HepG2 (cell line): Measurements from ENCODE around the gene ZSCAN23. TPM values are rescaled to one million over a fixed set of nuclear protein-coding genes. Genes with fewer than 3 reads are reported as not detected.
A peak's percentile ranks its signal among the peaks of the same experiment; 100 is the strongest.

Source experiments
- ATAC-seq: fragments of 200-7000 bp; cut with Tn5 transposase; 3 replicates; pipeline ENCODE4 v1.9.1; 2020; ENCODE audit warnings: mild to moderate bottlenecking, moderate library complexity
- Bru-seq: library from RNA; stranded (reverse); fragments of 400-500 nt; gene quantifications from one replicate; lab custom pipeline; 2021; lab: Mats Ljungman, UMichigan
- BruChase-seq, 2 experiments: library from RNA; stranded (reverse); fragments of 400-500 nt; gene quantifications; one replicate each; lab custom pipeline; 2021; lab: Mats Ljungman, UMichigan
- BruUV-seq: library from RNA; stranded (reverse); fragments of 400-500 nt; replicated peaks from 2 replicates; lab custom pipeline; 2021; lab: Mats Ljungman, UMichigan
- CTCF ChIA-PET: fragments of 300-600 bp; formaldehyde crosslinking; extraction: SDS; loops from one replicate; lab custom pipeline; 2021; ENCODE audit warnings: low total read pairs, inconsistent platforms, low intra/inter-chr PET ratio; lab: Yijun Ruan, JAX
- POLR2A ChIA-PET: fragments of 350-600 bp; sonication (Branson Sonifier 250); formaldehyde crosslinking; loops from one replicate; lab custom pipeline; 2020; ENCODE audit warnings: antibody characterized with exemption, inconsistent platforms; lab: Yijun Ruan, JAX
- DNase-seq: peaks from one replicate; pipeline ENCODE4 v3.0.0-alpha.2; 2015; ENCODE audit warnings: low spot score
- FAIRE-seq: peaks from 3 replicates; lab custom pipeline; 2011; peaks lifted over from hg19 to GRCh38; lab: Jason Lieb, UNC
- H2AFZ ChIP-seq: one replicate; pipeline ENCODE4 v1.6.1; 2011; ENCODE audit warnings: low read length, inconsistent platforms
- H3K27ac ChIP-seq: fragments of 300-600 bp; 3 replicates; pipeline ENCODE4 v1.8.0; 2011; ENCODE audit warnings: mixed run types, mild to moderate bottlenecking, mixed read lengths, low read length, inconsistent platforms; ENCODE audit not compliant: insufficient read depth; ENCODE audit errors: extremely low read length
- H3K27me3 ChIP-seq, 2 experiments: fragments of 200-600 bp in 1 of 2; 2 replicates in 1 of 2; 3 replicates in 1 of 2; pipeline versions ENCODE4 v1.6.0 to v1.8.0; 2011; ENCODE audit warnings: low read length in 2 of 2, mild to moderate bottlenecking in 2 of 2, moderate library complexity in 2 of 2, inconsistent platforms in 1 of 2; ENCODE audit not compliant: insufficient read depth in 2 of 2, control insufficient read depth in 1 of 2
- H3K36me3 ChIP-seq, 2 experiments: fragments of 200-600 bp in 1 of 2; replicated peaks in 1 of 2; 2 replicates in 1 of 2; 3 replicates in 1 of 2; pipeline versions ENCODE4 v1.5.1 to v1.8.0; 2011; ENCODE audit warnings: low read length in 2 of 2, inconsistent platforms in 1 of 2; ENCODE audit not compliant: insufficient read depth in 2 of 2, control insufficient read depth in 1 of 2
- H3K4me1 ChIP-seq: 2 replicates; pipeline ENCODE4 v1.5.1; 2012; ENCODE audit warnings: low read length, inconsistent platforms; ENCODE audit not compliant: insufficient read depth
- H3K4me2 ChIP-seq: 2 replicates; pipeline ENCODE4 v1.6.0; 2011; ENCODE audit warnings: low read depth, low read length, inconsistent platforms
- H3K4me3 ChIP-seq, 3 experiments: fragments of 200-600 bp in 1 of 3; sonication (generic), shearing (Covaris generic) in 1 of 3; replicated peaks in 1 of 3; 2 replicates each; pipeline ENCODE4 v1.5.1; 2011 to 2016; ENCODE audit warnings: low read length in 3 of 3, inconsistent platforms in 2 of 3, low read depth in 2 of 3, mild to moderate bottlenecking in 2 of 3, control low read depth in 1 of 3, mixed read lengths in 1 of 3; ENCODE audit not compliant: insufficient read depth in 1 of 3
- H3K79me2 ChIP-seq: one replicate; pipeline ENCODE4 v1.6.1; 2011; ENCODE audit warnings: low read length, inconsistent platforms; ENCODE audit not compliant: insufficient read depth
- H3K9ac ChIP-seq: 2 replicates; pipeline ENCODE4 v1.6.0; 2011; ENCODE audit warnings: mild to moderate bottlenecking, low read depth, low read length, inconsistent platforms; ENCODE audit not compliant: insufficient read depth
- H3K9me3 ChIP-seq: 2 replicates; pipeline ENCODE4 v1.5.1; 2012; ENCODE audit warnings: mild to moderate bottlenecking, low read length
- H4K20me1 ChIP-seq: 2 replicates; pipeline ENCODE4 v1.6.0; 2011; ENCODE audit warnings: inconsistent platforms, mild to moderate bottlenecking, low read length, moderate library complexity; ENCODE audit not compliant: insufficient read depth
- HNF4G ChIP-seq, 2 experiments: sonication (generic) in 1 of 2; formaldehyde crosslinking in 1 of 2; IDR thresholded peaks; 2 replicates each; pipeline versions ENCODE4 v1.4.0 to v1.6.1; 2011 to 2020; ENCODE audit warnings: borderline replicate concordance in 2 of 2, low read depth in 2 of 2, mild to moderate bottlenecking in 2 of 2, low read length in 1 of 2, missing genetic modification reagents in 1 of 2, moderate library complexity in 1 of 2
- whole genome bisulfite sequencing: methylation state at CpG from one replicate; pipeline ENCODE4 v1.1.6; 2017; ENCODE audit warnings: low lambda C conversion rate; 5-methylcytosine and 5-hydroxymethylcytosine counted together
- in situ Hi-C: cut with HindIII; loops from 2 replicates; pipeline ENCODE4 v1.10.0; 2017; ENCODE audit warnings: low pct_unique_long_range_greater_than_20kb; ENCODE audit not compliant: extremely low pct_ligation_motif_present
- intact Hi-C: fragments of 100-400 bp; cut with micrococcal nuclease; formaldehyde crosslinking; loops from one replicate; pipeline ENCODE4 v1.10.0; 2022; ENCODE audit not compliant: unreplicated experiment
- long read RNA-seq, 2 experiments: library from RNA in 1 of 2; library from polyadenylated mRNA in 1 of 2; stranded (forward) in 1 of 2; unstranded in 1 of 2; transcript quantifications; one replicate each; pipeline ENCODE4 v2.0.0, GENCODE V29; 2019 to 2022
- polyA minus RNA-seq, 3 experiments: library from RNA; depleted of rRNA, polyadenylated mRNA; stranded (reverse); fragments of >200 nt; gene quantifications; 2 replicates each; pipeline ENCODE4 v1.2.3, GENCODE V29; 2011; ENCODE audit warnings: low replicate concordance in 1 of 3
- polyA plus RNA-seq, 8 experiments: library from polyadenylated mRNA; depleted of rRNA in 3 of 8; stranded (reverse) in 7 of 8; unstranded in 1 of 8; fragments of >200 nt; fragmentation: Illumina TruSeq in 4 of 8; extraction: Trizol in 4 of 8; gene quantifications; 2 replicates each; pipeline versions ENCODE4 v1.2.1 to v1.2.3, GENCODE V29; 2011 to 2016; ENCODE audit warnings: low read depth in 4 of 8, missing spikeins in 1 of 8, mixed read lengths in 1 of 8; ENCODE audit not compliant: insufficient read depth in 1 of 8
- total RNA-seq, 5 experiments: library from RNA; depleted of rRNA; stranded (reverse); fragments of >200 nt; fragmentation: Illumina TruSeq; extraction: Trizol; gene quantifications; 2 replicates each; pipeline ENCODE4 v1.2.3, GENCODE V29; 2016; ENCODE audit warnings: low read depth in 1 of 5
- TF ChIP-seq, protein P1 (sequence below): sonication (generic); formaldehyde crosslinking; IDR thresholded peaks from 2 replicates; pipeline ENCODE4 v1.5.1; 2020; ENCODE audit warnings: missing genetic modification reagents, mild to moderate bottlenecking, borderline replicate concordance
- TF ChIP-seq, protein P2 (sequence below): IDR thresholded peaks from 2 replicates; pipeline ENCODE4 v1.4.0; 2020; ENCODE audit warnings: mild to moderate bottlenecking, missing genetic modification reagents
- TF ChIP-seq, protein P3 (sequence below): IDR thresholded peaks from 2 replicates; pipeline ENCODE4 v1.6.1; 2016; ENCODE audit warnings: low read depth, missing genetic modification reagents, missing compliant biosample characterization

Gene ZSCAN23
- total RNA-seq (2016; rRNA removed; fragmentation: Illumina TruSeq; extraction: Trizol) (0.91 and 1.2 TPM in 2 replicates), polyA plus RNA-seq (2011; rRNA removed) (0.29 and 0.35 TPM in 2 replicates), polyA minus RNA-seq (2011; rRNA and poly(A)+ RNA removed; ENCODE audit: low replicate concordance) (0.52 TPM in 1 of 2 replicates, not detected in the other), Bru-seq, nascent RNA (percentile 50 among the genes with signal in this experiment), BruChase-seq, experiment 1, labeled RNA remaining after a 6-hour chase (percentile 38 among the genes with signal in this experiment), BruChase-seq, experiment 2, labeled RNA remaining after a 2-hour chase (percentile 47 among the genes with signal in this experiment)
- total RNA-seq (2016; cell fraction: cytosol; rRNA removed; fragmentation: Illumina TruSeq; extraction: Trizol; ENCODE audit: low read depth), result not detected in 2 replicates
- 0.86 and 1.2 TPM in 2 replicates for total RNA-seq (2016; cell fraction: insoluble cytoplasmic fraction; rRNA removed; fragmentation: Illumina TruSeq; extraction: Trizol)
- total RNA-seq (2016; cell fraction: membrane; rRNA removed; fragmentation: Illumina TruSeq; extraction: Trizol), result 0.71 and 0.79 TPM in 2 replicates
- 4.0 and 4.2 TPM in 2 replicates for total RNA-seq (2016; cell fraction: nucleus; rRNA removed; fragmentation: Illumina TruSeq; extraction: Trizol)
- polyA plus RNA-seq (2011; cell fraction: cytosol; rRNA removed), result 0.05 and 0.21 TPM in 2 replicates
- polyA plus RNA-seq (2011; cell fraction: nucleus; rRNA removed), result 0.53 and 1.4 TPM in 2 replicates
- 0.27 and 0.76 TPM in 2 replicates for polyA plus RNA-seq (2012)
- polyA plus RNA-seq (2016; cell fraction: cytosol; fragmentation: Illumina TruSeq; extraction: Trizol; ENCODE audit: low read depth), result not detected in 2 replicates
- polyA plus RNA-seq (2016; cell fraction: insoluble cytoplasmic fraction; fragmentation: Illumina TruSeq; extraction: Trizol; ENCODE audit: low read depth), result 0.39 and 0.53 TPM in 2 replicates
- not detected in 2 replicates for polyA plus RNA-seq (2016; cell fraction: membrane; fragmentation: Illumina TruSeq; extraction: Trizol; ENCODE audit: low read depth)
- polyA plus RNA-seq (2016; cell fraction: nucleus; fragmentation: Illumina TruSeq; extraction: Trizol; ENCODE audit: insufficient read depth, low read depth), result 1.2 and 1.4 TPM in 2 replicates
- polyA minus RNA-seq (2011; cell fraction: cytosol; rRNA and poly(A)+ RNA removed), result 0.59 TPM in 1 of 2 replicates, not detected in the other
- 4.2 and 5.8 TPM in 2 replicates for polyA minus RNA-seq (2011; cell fraction: nucleus; rRNA and poly(A)+ RNA removed)
- long read RNA-seq, experiment 1, partial matches to known transcripts, result 0 of 1 reads
- long read RNA-seq, experiment 1, other reads (novel, unspliced or antisense), result 1 of 1 reads
- long read RNA-seq, experiment 2, result 0 reads

DNA sequence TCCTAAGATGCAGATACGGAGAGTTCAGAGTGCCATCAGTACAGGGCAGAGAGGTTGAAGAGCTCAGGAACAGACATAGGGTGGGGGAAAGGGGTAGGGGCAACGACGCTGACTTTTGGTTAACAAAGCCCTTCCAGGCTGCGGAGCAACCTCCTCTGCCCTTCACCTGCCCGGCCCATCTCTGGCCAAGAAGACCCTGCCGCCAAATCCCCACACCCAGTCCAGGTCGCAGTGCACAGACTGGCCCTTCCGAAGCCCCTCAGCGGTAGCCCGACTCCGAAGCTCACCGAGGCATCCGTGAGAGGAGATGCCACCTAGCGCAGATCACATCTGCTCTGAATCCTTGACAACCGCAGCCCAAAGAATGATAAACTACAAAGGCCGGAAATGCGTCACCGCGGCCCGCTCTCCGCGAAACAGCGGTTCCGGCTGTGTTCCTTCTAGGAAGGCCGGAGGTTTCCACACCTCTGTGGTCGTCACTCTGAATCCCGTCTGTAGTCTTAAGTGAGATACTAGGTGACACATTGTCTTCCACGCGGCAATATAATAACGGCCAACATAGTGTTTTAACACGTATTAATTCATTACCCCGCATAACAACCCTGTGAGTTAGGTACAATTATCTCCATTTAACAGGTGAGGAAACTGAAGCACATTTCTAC is at the start of gene ZSCAN23:
Gene ZSCAN23 (minus strand): TSS at position 380 of the 662 bp plus-strand sequence. CDS start 7,225 bp downstream, outside the sequence.
- no TSS peak for BruUV-seq
- Histone ChIP-seq H3K27ac (no peak within 1 kb of the TSS), H3K36me3 (no peaks in the 10 kb centered on the region), H3K4me1 (no peaks in the 10 kb centered on the region), H2AFZ (peak within 1 kb of the TSS; percentile 75), H3K27me3 (peaks cover 0 to 14% of the 10 kb centered on the region in 2 experiments; a peak in 2 of 5 replicates), H4K20me1 (no peaks in the 10 kb centered on the region), H3K4me2 (peak within 1 kb of the TSS; percentile 46), H3K79me2 (no peaks in the 10 kb centered on the region), H3K9ac (peak within 1 kb of the TSS; percentile 56), H3K9me3 (no peaks in the 10 kb centered on the region), H3K4me3 (peak within 1 kb of the TSS; percentile 51 to 71 (median 68); a peak in 5 of 6 replicates)
- DNase-seq (peak; percentile 58), ATAC-seq (peak; percentile 80), FAIRE-seq (no peak)
- WGBS, result 48% methylated on average over 27 of the region's 32 CpGs
- intact Hi-C loops (no loop called here), in situ Hi-C loops (no loop called here)
- POLR2A ChIA-PET, result no interaction called here
- CTCF ChIA-PET, result no interaction called here
- TF ChIP-seq, protein P1, sequence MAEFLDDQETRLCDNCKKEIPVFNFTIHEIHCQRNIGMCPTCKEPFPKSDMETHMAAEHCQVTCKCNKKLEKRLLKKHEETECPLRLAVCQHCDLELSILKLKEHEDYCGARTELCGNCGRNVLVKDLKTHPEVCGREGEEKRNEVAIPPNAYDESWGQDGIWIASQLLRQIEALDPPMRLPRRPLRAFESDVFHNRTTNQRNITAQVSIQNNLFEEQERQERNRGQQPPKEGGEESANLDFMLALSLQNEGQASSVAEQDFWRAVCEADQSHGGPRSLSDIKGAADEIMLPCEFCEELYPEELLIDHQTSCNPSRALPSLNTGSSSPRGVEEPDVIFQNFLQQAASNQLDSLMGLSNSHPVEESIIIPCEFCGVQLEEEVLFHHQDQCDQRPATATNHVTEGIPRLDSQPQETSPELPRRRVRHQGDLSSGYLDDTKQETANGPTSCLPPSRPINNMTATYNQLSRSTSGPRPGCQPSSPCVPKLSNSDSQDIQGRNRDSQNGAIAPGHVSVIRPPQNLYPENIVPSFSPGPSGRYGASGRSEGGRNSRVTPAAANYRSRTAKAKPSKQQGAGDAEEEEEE, result no peak
- TF ChIP-seq HNF4G (IDR thresholded peaks at IDR 0.05; ENCODE audit: borderline replicate concordance, low read depth, low read length) (no peak), HNF4G (CRISPR knock-in tag; IDR thresholded peaks at IDR 0.05; ENCODE audit: borderline replicate concordance, low read depth) (no peak)
- TF ChIP-seq, protein P2, sequence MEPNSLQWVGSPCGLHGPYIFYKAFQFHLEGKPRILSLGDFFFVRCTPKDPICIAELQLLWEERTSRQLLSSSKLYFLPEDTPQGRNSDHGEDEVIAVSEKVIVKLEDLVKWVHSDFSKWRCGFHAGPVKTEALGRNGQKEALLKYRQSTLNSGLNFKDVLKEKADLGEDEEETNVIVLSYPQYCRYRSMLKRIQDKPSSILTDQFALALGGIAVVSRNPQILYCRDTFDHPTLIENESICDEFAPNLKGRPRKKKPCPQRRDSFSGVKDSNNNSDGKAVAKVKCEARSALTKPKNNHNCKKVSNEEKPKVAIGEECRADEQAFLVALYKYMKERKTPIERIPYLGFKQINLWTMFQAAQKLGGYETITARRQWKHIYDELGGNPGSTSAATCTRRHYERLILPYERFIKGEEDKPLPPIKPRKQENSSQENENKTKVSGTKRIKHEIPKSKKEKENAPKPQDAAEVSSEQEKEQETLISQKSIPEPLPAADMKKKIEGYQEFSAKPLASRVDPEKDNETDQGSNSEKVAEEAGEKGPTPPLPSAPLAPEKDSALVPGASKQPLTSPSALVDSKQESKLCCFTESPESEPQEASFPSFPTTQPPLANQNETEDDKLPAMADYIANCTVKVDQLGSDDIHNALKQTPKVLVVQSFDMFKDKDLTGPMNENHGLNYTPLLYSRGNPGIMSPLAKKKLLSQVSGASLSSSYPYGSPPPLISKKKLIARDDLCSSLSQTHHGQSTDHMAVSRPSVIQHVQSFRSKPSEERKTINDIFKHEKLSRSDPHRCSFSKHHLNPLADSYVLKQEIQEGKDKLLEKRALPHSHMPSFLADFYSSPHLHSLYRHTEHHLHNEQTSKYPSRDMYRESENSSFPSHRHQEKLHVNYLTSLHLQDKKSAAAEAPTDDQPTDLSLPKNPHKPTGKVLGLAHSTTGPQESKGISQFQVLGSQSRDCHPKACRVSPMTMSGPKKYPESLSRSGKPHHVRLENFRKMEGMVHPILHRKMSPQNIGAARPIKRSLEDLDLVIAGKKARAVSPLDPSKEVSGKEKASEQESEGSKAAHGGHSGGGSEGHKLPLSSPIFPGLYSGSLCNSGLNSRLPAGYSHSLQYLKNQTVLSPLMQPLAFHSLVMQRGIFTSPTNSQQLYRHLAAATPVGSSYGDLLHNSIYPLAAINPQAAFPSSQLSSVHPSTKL, result 0 out of 2 replicates have a peak, but pooled peaks have one; percentile 19
- TF ChIP-seq, protein P3, sequence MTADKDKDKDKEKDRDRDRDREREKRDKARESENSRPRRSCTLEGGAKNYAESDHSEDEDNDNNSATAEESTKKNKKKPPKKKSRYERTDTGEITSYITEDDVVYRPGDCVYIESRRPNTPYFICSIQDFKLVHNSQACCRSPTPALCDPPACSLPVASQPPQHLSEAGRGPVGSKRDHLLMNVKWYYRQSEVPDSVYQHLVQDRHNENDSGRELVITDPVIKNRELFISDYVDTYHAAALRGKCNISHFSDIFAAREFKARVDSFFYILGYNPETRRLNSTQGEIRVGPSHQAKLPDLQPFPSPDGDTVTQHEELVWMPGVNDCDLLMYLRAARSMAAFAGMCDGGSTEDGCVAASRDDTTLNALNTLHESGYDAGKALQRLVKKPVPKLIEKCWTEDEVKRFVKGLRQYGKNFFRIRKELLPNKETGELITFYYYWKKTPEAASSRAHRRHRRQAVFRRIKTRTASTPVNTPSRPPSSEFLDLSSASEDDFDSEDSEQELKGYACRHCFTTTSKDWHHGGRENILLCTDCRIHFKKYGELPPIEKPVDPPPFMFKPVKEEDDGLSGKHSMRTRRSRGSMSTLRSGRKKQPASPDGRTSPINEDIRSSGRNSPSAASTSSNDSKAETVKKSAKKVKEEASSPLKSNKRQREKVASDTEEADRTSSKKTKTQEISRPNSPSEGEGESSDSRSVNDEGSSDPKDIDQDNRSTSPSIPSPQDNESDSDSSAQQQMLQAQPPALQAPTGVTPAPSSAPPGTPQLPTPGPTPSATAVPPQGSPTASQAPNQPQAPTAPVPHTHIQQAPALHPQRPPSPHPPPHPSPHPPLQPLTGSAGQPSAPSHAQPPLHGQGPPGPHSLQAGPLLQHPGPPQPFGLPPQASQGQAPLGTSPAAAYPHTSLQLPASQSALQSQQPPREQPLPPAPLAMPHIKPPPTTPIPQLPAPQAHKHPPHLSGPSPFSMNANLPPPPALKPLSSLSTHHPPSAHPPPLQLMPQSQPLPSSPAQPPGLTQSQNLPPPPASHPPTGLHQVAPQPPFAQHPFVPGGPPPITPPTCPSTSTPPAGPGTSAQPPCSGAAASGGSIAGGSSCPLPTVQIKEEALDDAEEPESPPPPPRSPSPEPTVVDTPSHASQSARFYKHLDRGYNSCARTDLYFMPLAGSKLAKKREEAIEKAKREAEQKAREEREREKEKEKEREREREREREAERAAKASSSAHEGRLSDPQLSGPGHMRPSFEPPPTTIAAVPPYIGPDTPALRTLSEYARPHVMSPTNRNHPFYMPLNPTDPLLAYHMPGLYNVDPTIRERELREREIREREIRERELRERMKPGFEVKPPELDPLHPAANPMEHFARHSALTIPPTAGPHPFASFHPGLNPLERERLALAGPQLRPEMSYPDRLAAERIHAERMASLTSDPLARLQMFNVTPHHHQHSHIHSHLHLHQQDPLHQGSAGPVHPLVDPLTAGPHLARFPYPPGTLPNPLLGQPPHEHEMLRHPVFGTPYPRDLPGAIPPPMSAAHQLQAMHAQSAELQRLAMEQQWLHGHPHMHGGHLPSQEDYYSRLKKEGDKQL (CRISPR knock-in tag), result no peak
